SIG-M5 (cell line): ENCODE measurements around the gene ABCB7.
"Not testable (repeated sequence)": the region's sequence is repeated elsewhere in the genome, so short reads cannot be mapped to it uniquely, and the experiment has no call there.

Experiments used
- DNase-seq: peaks from one replicate; lab custom pipeline; 2025; lab: John Stamatoyannopoulos, UW

Gene ABCB7

GRCh38 chrX:75155827-75156525 is at the start of gene ABCB7:
Gene ABCB7 (minus strand): TSS chrX:75156283. CDS start chrX:75156272, 11 bp downstream.
- DNase-seq: no peak

DNA sequence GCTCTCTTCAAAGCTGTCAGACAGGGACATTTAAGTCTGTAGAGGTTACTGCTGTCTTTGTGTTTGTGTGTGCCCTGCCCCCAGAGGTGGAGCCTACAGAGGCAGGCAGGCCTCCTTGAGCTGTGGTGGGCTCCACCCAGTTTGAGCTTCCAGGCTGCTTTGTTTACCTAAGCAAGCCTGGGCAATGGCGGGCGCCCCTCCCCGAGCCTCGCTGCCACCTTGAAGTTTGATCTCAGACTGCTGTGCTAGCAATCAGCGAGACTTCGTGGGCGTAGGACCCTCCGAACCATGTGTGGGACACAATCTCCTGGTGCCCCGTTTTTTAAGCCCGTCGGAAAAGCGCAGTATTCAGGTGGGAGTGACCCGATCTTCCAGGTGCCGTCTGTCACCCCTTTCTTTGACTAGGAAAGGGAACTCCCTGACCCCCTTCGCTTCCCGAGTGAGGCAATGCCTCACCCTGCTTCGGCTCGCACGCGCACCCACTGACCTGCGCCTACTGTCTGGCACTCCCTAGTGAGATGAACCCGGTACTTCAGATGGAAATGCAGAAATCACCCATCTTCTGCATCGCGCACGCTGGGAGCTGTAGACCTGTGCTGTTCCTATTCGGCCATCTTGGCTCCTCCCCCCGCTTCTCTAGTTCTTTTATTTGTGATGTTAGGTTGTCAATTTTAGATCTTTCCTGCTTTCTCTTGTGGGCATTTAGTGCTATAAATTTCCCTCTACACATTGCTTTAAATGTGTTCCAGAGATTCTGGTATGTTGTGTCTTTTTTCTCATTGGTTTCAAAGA is 32.5 kb upstream of the ABCB7 start:
- not testable (repeated sequence) for DNase-seq

DNA sequence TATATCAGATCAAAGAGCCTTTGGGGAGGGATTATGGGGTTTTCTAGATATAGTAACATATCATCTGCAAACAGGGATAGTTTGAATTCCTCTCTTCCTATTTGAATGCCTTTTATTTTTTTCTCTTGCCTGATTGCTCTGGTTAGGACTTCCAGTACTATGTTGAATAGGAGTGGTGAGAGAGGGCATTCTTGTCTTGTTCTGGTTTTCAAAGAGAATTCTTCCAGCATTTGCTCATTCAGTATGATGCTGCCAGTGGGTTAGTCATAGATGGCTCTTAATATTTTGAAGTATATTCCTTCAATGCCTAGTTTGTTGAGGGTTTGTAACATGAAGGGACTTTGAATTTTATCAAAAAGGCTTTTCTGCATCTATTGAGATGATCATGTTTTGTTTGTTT is 25.6 kb upstream of the ABCB7 start:
- DNase-seq: no peak

- not testable (repeated sequence) for DNase-seq
Measured at GRCh38 chrX:75179536-75180293, 23.6 kb upstream of the ABCB7 start.

- DNase-seq: not testable (repeated sequence)
Measured at GRCh38 chrX:75172257-75172890, 16.3 kb upstream of the ABCB7 start.

- no peak for DNase-seq
Measured at GRCh38 chrX:75158054-75158453, 2.0 kb upstream of the ABCB7 start.

- DNase-seq: no peak
Measured at GRCh38 chrX:75156531-75156945, 455 bp upstream of the ABCB7 start.

DNA sequence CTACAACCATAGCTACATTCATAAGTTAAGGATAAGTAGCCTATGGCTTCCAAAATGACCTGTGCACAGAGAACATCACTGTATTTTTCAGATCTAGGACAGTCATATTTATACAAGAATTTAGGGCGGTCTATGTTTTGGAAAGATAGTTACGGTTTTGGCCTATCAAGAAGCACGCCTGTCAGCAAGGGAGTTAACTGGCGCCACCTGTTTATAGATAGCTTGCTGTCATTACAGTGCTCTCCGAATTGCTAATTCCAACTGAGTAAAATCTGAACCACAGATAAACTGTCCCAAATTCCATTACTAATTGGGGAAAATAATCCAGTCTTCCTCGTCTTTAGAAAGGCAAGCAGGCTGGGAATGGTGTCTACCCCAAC is 646 bp downstream of the ABCB7 start:
- no peak for DNase-seq

GRCh38 chrX:75154871-75155270 is 1.2 kb downstream of the ABCB7 start:
- DNase-seq: no peak

DNA sequence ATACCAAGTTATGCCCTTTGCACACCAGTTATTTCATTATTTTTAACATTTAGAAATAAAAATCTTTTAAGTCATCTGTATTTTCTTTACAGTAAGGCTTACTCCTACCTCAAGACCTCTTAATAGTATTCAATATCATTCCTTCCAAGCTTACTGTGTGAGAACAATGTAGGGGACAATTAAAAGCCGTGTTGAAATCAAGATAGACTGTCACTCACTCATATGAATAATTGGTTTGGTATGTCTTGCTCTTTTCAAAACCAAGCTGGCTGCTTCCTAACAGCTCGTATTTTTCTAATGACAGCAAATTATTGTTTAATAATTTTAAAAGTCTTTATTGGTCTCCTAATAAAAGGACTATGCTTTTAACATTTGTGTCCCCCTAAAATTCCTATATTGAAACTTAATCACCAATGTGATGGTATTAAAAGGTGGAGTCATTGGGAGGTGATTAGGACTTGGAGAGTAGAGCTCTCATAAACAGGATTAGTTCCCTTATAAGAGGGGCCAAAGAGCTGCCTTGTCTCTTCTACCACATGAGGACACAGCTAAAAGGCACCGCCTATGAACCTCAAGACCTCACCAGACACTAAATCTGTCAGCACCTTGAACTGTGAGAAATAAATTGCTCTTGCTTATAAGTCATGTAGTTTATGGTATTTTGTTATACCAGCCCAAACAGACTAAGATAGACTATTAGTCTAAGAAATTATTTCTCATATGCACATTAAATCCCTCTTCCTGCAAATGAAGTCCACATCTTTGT is 4.1 kb downstream of the ABCB7 start:
- no peak for DNase-seq

- DNase-seq: no peak
Measured at GRCh38 chrX:75149654-75150053, 6.4 kb downstream of the ABCB7 start.

GRCh38 chrX:75132672-75133071 is 23.4 kb downstream of the ABCB7 start:
- DNase-seq: no peak

- no peak for DNase-seq
Measured at GRCh38 chrX:75131973-75132627, 24.0 kb downstream of the ABCB7 start.

GRCh38 chrX:75129069-75129468 is 27.0 kb downstream of the ABCB7 start:
- DNase-seq: not testable (repeated sequence)

DNA sequence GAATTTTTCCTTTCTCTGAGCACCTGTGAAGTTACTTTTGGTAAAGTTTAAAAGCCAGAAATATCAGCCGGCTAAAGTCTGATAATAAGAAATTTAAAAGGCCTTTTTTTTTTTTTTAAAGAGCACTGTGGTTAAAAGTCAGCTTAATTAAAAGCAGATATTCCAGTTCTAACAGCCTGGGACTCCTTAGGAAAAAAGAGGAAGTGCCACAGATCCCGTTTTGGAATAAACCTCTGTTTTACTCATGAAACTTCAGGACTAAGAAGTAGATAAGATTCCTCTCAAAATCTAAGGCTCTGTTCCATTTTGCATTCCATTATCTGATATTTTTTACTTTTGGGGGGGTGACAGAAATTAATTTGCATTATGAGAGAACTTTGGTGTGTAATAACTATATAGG is 37.8 kb downstream of the ABCB7 start:
- no peak for DNase-seq

GRCh38 chrX:75115707-75116413 is 40.2 kb downstream of the ABCB7 start:
- DNase-seq: no peak

- no peak for DNase-seq
Measured at GRCh38 chrX:75114638-75115037, 41.4 kb downstream of the ABCB7 start.

DNA sequence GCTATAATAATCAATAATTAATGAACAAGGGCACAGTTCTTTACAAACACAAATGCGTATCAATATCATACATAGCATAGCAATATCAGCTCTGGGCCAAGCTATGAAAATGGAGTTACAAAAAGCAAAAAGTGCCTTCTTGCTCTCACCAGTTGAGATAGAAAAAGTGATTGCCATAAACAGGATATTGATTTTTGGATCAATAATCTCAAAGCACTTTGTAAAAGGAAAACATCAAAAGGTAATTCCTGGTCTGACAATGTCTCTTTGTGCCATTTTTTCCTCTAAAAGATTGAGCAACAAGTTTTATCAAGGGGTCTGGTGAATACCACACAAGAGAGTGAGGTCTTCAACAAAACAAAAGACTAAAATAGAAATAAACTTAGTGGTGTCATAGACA is 42.4 kb downstream of the ABCB7 start:
- DNase-seq: no peak

- DNase-seq: no peak
Measured at GRCh38 chrX:75107863-75108509, 48.1 kb downstream of the ABCB7 start.

DNA sequence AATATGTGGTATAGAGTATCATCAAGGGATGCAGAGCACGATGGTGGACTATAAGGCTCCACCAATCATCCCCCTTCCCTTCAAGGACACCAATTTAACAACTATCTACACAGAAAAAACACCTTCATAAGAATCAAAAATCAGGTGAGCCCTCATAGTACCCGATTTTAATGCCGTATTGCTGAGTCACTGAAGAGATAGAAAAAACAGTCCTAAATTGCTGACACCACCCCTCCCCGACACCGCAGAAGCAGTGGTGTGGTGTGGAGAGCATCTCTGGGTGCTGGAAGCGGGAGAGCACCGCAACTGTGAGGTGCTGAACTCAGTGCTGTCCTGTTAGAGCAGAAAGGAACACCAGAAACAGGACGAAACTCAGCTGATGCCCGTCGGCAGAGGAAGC is 49.3 kb downstream of the ABCB7 start:
- DNase-seq: no peak
